GM12874 (cell line): Measurements from ENCODE around the gene SIN3A.

ENCODE experiments used
- CTCF ChIP-seq: IDR thresholded peaks from 2 replicates; pipeline ENCODE4 v1.5.1; 2011; ENCODE audit warnings: low read depth, mild to moderate bottlenecking, control low read depth, low read length, moderate library complexity; ENCODE audit not compliant: insufficient read depth

Gene SIN3A

DNA sequence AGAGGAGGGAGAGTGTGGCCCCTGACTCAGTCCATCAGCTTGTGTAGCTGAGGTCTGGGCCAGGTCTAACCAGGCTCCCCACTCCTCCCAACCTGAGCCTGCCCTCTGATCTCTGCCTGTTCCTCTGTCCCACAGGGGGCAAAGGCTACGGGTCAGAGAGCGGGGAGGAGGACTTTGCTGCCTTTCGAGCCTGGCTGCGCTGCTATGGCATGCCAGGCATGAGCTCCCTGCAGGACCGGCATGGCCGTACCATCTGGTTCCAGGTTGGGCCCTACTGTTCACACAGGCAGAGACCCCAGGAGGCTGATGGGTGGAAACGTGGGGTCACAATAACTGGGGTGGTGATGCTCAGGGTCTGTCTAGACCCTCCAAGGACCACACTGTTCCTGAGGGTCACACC lies 97.9 kb downstream of the SIN3A start:
- TF ChIP-seq CTCF = no peak

DNA sequence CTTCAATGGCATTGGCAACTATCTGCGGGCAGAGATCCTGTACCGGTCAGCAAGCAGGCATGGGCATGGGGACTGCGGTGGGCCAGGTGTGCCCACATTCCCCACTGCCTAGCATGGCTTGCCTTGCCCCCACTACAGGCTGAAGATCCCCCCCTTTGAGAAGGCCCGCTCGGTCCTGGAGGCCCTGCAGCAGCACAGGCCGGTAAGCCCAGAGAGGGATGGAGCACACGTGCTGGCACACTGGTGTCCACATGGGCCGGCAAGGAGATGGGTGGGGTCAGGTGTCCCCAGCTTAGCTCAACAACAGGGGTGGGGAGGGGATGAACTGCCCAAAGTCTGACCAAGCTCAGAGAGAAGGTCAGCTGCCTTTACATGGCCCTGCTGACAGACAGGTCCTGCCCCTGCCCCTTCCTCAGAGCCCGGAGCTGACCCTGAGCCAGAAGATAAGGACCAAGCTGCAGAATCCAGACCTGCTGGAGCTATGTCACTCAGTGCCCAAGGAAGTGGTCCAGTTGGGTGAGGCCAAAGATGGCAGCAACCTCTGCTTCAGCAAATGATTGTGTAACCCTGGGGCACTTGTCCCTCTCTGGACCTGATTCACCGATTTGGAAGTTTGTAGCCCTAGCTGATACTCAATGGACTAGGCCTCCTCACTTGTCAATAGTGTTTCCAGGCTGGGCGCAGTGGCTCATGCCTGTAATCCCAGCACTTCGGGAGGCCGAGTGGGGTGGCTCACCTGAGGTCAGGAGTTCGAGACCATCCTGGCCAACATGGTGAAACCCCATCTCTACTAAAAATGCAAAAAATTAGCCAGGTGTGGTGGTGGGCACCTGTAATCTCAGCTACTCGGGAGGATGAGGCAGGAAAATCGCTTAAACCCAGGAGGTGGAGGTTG lies 99.1 kb downstream of the SIN3A start:
- no peak for TF ChIP-seq CTCF

DNA sequence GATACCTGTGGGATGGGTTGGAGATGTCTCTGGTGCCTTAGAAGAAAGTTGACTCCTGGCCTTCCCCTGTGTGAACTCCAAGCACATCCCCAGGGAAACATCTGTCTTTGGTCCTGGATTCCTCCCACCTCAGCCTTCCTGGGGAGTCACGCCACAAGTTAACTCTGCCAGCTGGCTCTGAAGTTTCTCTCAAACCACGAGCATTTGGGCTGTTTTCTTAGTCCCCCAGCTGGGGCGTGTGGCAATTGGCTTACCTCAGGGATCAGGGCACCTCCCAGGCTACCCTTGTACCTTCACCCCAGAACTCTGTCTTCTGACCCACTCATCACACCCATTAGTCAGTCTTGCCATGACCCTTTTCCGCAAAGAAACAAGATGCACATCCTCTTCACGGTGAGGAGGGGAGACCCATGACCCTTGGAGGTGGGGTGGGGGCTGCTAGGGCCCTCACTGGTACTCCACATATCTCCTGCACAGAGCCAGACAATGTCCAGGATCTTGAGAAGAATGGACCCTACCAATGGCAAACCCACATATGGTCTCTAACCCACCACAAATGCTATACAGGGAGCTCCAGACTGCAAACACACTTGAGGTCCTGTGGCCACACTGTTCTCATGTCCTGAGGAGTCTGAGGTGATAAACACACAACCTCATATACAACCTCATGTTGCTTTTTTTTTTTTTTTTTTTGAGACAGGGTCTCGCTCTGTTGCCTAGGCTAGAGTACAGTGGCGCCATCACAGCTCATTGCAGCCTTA lies 100.7 kb downstream of the SIN3A start:
- TF ChIP-seq CTCF = no peak

DNA sequence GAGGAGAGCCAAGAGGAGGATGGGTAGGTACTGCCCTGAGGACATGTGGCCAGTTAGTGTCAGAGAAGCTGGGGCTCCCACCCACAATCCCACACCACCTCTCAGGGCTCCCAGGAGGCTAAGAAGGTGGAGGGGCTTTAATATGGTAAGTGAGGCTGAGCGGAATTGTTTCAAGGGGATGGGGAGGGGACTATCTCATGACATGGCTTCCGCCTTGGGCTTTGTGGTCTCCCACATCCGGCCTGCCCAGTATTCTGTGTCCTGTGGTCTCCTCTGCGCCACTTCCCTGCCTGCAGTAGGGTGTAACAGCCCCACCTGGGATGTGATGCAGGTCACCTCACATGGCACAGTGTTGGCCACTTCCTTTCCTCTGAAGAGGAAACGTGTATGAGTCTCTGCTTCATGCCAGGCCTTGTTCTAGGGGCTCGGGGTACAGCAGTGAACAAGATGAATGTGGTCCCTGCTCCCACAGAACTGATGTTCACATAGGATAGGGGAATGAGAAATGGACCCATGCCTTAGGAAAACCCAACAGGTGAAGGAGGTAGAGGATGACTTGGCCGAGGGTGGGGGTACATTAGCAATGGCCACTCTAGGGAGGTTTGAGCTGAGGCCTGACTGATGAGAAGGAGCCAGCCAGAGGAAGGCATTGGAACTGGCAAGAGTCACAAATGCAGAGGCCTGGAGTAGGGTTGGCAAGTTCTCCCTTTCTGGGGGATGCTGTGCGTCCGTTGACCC lies 101.5 kb downstream of the SIN3A start:
- TF ChIP-seq CTCF = no peak

GRCh38 chr15:75348562-75349350 lies 102.7 kb downstream of the SIN3A start:
- TF ChIP-seq CTCF = no peak

GRCh38 chr15:75348034-75348561 lies 103.4 kb downstream of the SIN3A start:
- no peak for TF ChIP-seq CTCF
